CD8-positive, alpha-beta memory T cell (primary cell): ENCODE results near the gene KRTDAP. TPM values are rescaled to one million over a fixed set of nuclear protein-coding genes. Genes with fewer than 3 reads are reported as not detected.

Experiments used
- CTCF ChIA-PET: fragments of 350-600 bp; sonication (Branson Sonifier 250); formaldehyde crosslinking; loops from one replicate; lab custom pipeline; 2021; ENCODE audit warnings: antibody characterized with exemption; lab: Charles Lee
- POLR2A ChIA-PET: fragments of 350-600 bp; sonication (Branson Sonifier 250); formaldehyde crosslinking; loops from one replicate; lab custom pipeline; 2021; ENCODE audit warnings: antibody characterized with exemption; lab: Charles Lee
- DNase-seq, 5 donors: peaks; one replicate each; pipeline versions ENCODE4 v3.0.0 to v3.0.0-alpha.2; 2020 to 2022; ENCODE audit warnings: mixed read lengths in 1 of 5
- H3K27ac ChIP-seq: one replicate; pipeline ENCODE4 v1.7.0; 2013; ENCODE audit warnings: low read depth, mild to moderate bottlenecking, low read length, moderate library complexity
- H3K27me3 ChIP-seq: 2 replicates; pipeline ENCODE4 v1.7.0; 2013; ENCODE audit warnings: low read length, mild to moderate bottlenecking; ENCODE audit not compliant: insufficient read depth, poor library complexity, severe bottlenecking
- H3K36me3 ChIP-seq: 2 replicates; pipeline ENCODE4 v1.7.0; 2013; ENCODE audit warnings: mild to moderate bottlenecking, low read length, moderate library complexity; ENCODE audit not compliant: insufficient read depth
- H3K4me1 ChIP-seq: 2 replicates; pipeline ENCODE4 v1.7.0; 2013; ENCODE audit warnings: mild to moderate bottlenecking, low read length, moderate library complexity; ENCODE audit not compliant: insufficient read depth
- H3K4me3 ChIP-seq: 2 replicates; pipeline ENCODE4 v1.7.0; 2013; ENCODE audit warnings: mild to moderate bottlenecking, low read length
- H3K9me3 ChIP-seq: 2 replicates; pipeline ENCODE4 v1.7.0; 2013; ENCODE audit warnings: mild to moderate bottlenecking, low read length
- H3K27ac Mint-ChIP-seq, 8 donors: one replicate each; pipeline ENCODE4 v1.8.0; 2020 to 2021; ENCODE audit warnings: mixed read lengths in 8 of 8, mild to moderate bottlenecking in 6 of 8, inconsistent platforms in 3 of 8, moderate library complexity in 3 of 8
- H3K27me3 Mint-ChIP-seq, 2 donors: one replicate each; pipeline ENCODE4 v1.8.0; 2020 to 2021; ENCODE audit warnings: mixed read lengths in 2 of 2, mild to moderate bottlenecking in 1 of 2, moderate library complexity in 1 of 2
- H3K36me3 Mint-ChIP-seq, 3 donors: one replicate each; pipeline ENCODE4 v1.8.0; 2020 to 2021; ENCODE audit warnings: mixed read lengths in 3 of 3, inconsistent platforms in 1 of 3, mild to moderate bottlenecking in 1 of 3
- H3K4me1 Mint-ChIP-seq, 3 donors: one replicate each; pipeline ENCODE4 v1.8.0; 2020 to 2021; ENCODE audit warnings: mixed read lengths in 3 of 3, inconsistent platforms in 1 of 3, mild to moderate bottlenecking in 1 of 3
- H3K4me3 Mint-ChIP-seq, 7 donors: one replicate each; pipeline ENCODE4 v1.8.0; 2020 to 2021; ENCODE audit warnings: mixed read lengths in 7 of 7, mild to moderate bottlenecking in 6 of 7, moderate library complexity in 4 of 7, inconsistent platforms in 2 of 7
- H3K9me3 Mint-ChIP-seq, 5 donors: one replicate each; pipeline ENCODE4 v1.8.0; 2020 to 2022; ENCODE audit warnings: mixed read lengths in 5 of 5, mild to moderate bottlenecking in 3 of 5, moderate library complexity in 2 of 5, inconsistent platforms in 1 of 5
- polyA plus RNA-seq: library from polyadenylated mRNA; unstranded; fragments of 300-500 nt; fragmentation: Illumina TruSeq; gene quantifications from one replicate; pipeline ENCODE4 v1.2.3, GENCODE V29; 2021
- total RNA-seq, 2 experiments: library from RNA; stranded (reverse); gene quantifications; one replicate each; pipeline ENCODE4 v1.2.3, GENCODE V29; 2021

Gene KRTDAP
- total and polyA plus RNA-seq, 3 experiments from 2014 or later: not detected

- H3K27me3 ChIP-seq: no peaks in the 10 kb centered on the region
- H3K27ac Mint-ChIP-seq: peak overlapping the region; percentile 39 to 98 (median 90)
- ChIA-PET POLR2A (interaction anchor here (0.5 kb wide), 1 partner anchor 32 kb away, joined by 8 read pairs; no protein-coding TSS in a partner anchor), CTCF (no interaction called here)
- H3K27me3 Mint-ChIP-seq: peaks cover 6 to 9% of the 10 kb centered on the region in 2 donors
- no peak overlapping the region for H3K27ac ChIP-seq
- H3K4me1 ChIP-seq: peaks cover 21% of the 10 kb centered on the region
- DNase-seq: peak; percentile 10 to 68 (median 41)
- H3K36me3 Mint-ChIP-seq: peaks cover 0 to 3% (median 0%) of the 10 kb centered on the region in 3 donors
- H3K36me3 ChIP-seq: no peaks in the 10 kb centered on the region
- H3K4me3 ChIP-seq: no peak overlapping the region
- peaks cover 33 to 50% (median 49%) of the 10 kb centered on the region in 3 donors for H3K4me1 Mint-ChIP-seq
- peak overlapping the region in 6 of 7 donors; percentile 15 to 55 (median 33) for H3K4me3 Mint-ChIP-seq
- H3K9me3 Mint-ChIP-seq: no peaks in the 10 kb centered on the region
- H3K9me3 ChIP-seq: no peaks in the 10 kb centered on the region
Observed at GRCh38 chr19:35445826-35446593, 44.3 kb downstream of the KRTDAP start.

- H3K27me3 ChIP-seq: no peaks in the 10 kb centered on the region
- no peaks in the 10 kb centered on the region for H3K36me3 ChIP-seq
- H3K9me3 Mint-ChIP-seq: no peaks in the 10 kb centered on the region
- no peak for DNase-seq
- H3K4me3 Mint-ChIP-seq: peak overlapping the region in 1 of 7 donors; percentile 44
- no peak overlapping the region for H3K27ac ChIP-seq
- H3K27me3 Mint-ChIP-seq: peaks cover 6 to 9% of the 10 kb centered on the region in 2 donors
- ChIA-PET CTCF (no interaction called here), POLR2A (no interaction called here)
- H3K27ac Mint-ChIP-seq: peak overlapping the region in 3 of 8 donors; percentile 45 to 81 (median 69)
- peaks cover 30 to 41% (median 37%) of the 10 kb centered on the region in 3 donors for H3K4me1 Mint-ChIP-seq
- peaks cover 13% of the 10 kb centered on the region for H3K4me1 ChIP-seq
- H3K4me3 ChIP-seq: no peak overlapping the region
- H3K9me3 ChIP-seq: no peaks in the 10 kb centered on the region
- H3K36me3 Mint-ChIP-seq: peaks cover 0 to 3% (median 0%) of the 10 kb centered on the region in 3 donors
Observed at GRCh38 chr19:35444735-35445134, 45.5 kb downstream of the KRTDAP start.

- POLR2A ChIA-PET: interaction anchor here (1.7 kb wide), 1 partner anchor 21 kb away, joined by 8 read pairs; no protein-coding TSS in a partner anchor
- H3K4me3 ChIP-seq: no peak overlapping the region
- Mint-ChIP-seq H3K27me3 (peaks cover 7% of the 10 kb centered on the region in 2 donors), H3K4me3 (no peak overlapping the region), H3K36me3 (peaks cover 0 to 3% (median 0%) of the 10 kb centered on the region in 3 donors), H3K4me1 (peaks cover 24 to 25% (median 24%) of the 10 kb centered on the region in 3 donors), H3K27ac (no peak overlapping the region), H3K9me3 (no peaks in the 10 kb centered on the region)
- H3K27me3 ChIP-seq: no peaks in the 10 kb centered on the region
- CTCF ChIA-PET: interaction anchor here (1.5 to 1.6 kb wide), 2 partner anchors 53 to 89 kb away, joined by 5 read pairs; no protein-coding TSS in a partner anchor
- no peaks in the 10 kb centered on the region for H3K9me3 ChIP-seq
- no peak for DNase-seq
- H3K4me1 ChIP-seq: peaks cover 15% of the 10 kb centered on the region
- no peak overlapping the region for H3K27ac ChIP-seq
- H3K36me3 ChIP-seq: no peaks in the 10 kb centered on the region
Observed at GRCh38 chr19:35442091-35442490, 48.2 kb downstream of the KRTDAP start.

GRCh38 chr19:35439921-35440320 is 50.3 kb downstream of the KRTDAP start:
- Mint-ChIP-seq H3K4me1 (peaks cover 19 to 22% (median 21%) of the 10 kb centered on the region in 3 donors), H3K27me3 (peaks cover 11 to 21% of the 10 kb centered on the region in 2 donors), H3K27ac (peak overlapping the region in 1 of 8 donors; percentile 95), H3K36me3 (peaks cover 0 to 2% (median 0%) of the 10 kb centered on the region in 3 donors), H3K9me3 (no peaks in the 10 kb centered on the region), H3K4me3 (no peak overlapping the region)
- H3K4me1 ChIP-seq: peaks cover 15% of the 10 kb centered on the region
- POLR2A ChIA-PET: no interaction called here
- H3K27me3 ChIP-seq: no peaks in the 10 kb centered on the region
- no peaks in the 10 kb centered on the region for H3K9me3 ChIP-seq
- H3K4me3 ChIP-seq: no peak overlapping the region
- no peak for DNase-seq
- no peak overlapping the region for H3K27ac ChIP-seq
- CTCF ChIA-PET: no interaction called here
- H3K36me3 ChIP-seq: no peaks in the 10 kb centered on the region

- no peaks in the 10 kb centered on the region for H3K36me3 ChIP-seq
- H3K4me1 ChIP-seq: peaks cover 15% of the 10 kb centered on the region
- POLR2A ChIA-PET: interaction anchor here (0.6 kb wide), 1 partner anchor 43 kb away, joined by 3 read pairs; no protein-coding TSS in a partner anchor
- DNase-seq: no peak
- Mint-ChIP-seq H3K4me1 (peaks cover 17 to 18% (median 18%) of the 10 kb centered on the region in 3 donors), H3K9me3 (no peaks in the 10 kb centered on the region), H3K4me3 (no peak overlapping the region), H3K27ac (no peak overlapping the region), H3K36me3 (peaks cover 0 to 2% (median 0%) of the 10 kb centered on the region in 3 donors), H3K27me3 (peaks cover 11 to 21% of the 10 kb centered on the region in 2 donors)
- CTCF ChIA-PET: no interaction called here
- H3K27ac ChIP-seq: no peak overlapping the region
- H3K4me3 ChIP-seq: no peak overlapping the region
- no peaks in the 10 kb centered on the region for H3K9me3 ChIP-seq
- H3K27me3 ChIP-seq: no peaks in the 10 kb centered on the region
Observed at GRCh38 chr19:35438527-35438926, 51.7 kb downstream of the KRTDAP start.

GRCh38 chr19:35438096-35438495 is 52.2 kb downstream of the KRTDAP start:
- Histone ChIP-seq H3K4me3 (no peak overlapping the region), H3K4me1 (peaks cover 15% of the 10 kb centered on the region), H3K36me3 (no peaks in the 10 kb centered on the region), H3K27me3 (no peaks in the 10 kb centered on the region), H3K27ac (no peak overlapping the region), H3K9me3 (no peaks in the 10 kb centered on the region)
- Mint-ChIP-seq H3K27ac (no peak overlapping the region), H3K27me3 (peaks cover 11 to 21% of the 10 kb centered on the region in 2 donors), H3K9me3 (no peaks in the 10 kb centered on the region), H3K4me1 (peaks cover 17 to 18% (median 18%) of the 10 kb centered on the region in 3 donors), H3K36me3 (peaks cover 0 to 2% (median 0%) of the 10 kb centered on the region in 3 donors), H3K4me3 (no peak overlapping the region)
- ChIA-PET CTCF (no interaction called here), POLR2A (interaction anchor here (0.6 kb wide), 1 partner anchor 43 kb away, joined by 3 read pairs; no protein-coding TSS in a partner anchor)
- no peak for DNase-seq

- Mint-ChIP-seq H3K27ac (peak overlapping the region in 1 of 8 donors; percentile 32), H3K27me3 (peaks cover 10 to 21% of the 10 kb centered on the region in 2 donors), H3K36me3 (peaks cover 0 to 3% (median 2%) of the 10 kb centered on the region in 3 donors), H3K4me1 (peaks cover 17 to 18% (median 18%) of the 10 kb centered on the region in 3 donors), H3K4me3 (no peak overlapping the region), H3K9me3 (peaks cover 0 to 2% (median 0%) of the 10 kb centered on the region in 5 donors)
- Histone ChIP-seq H3K9me3 (no peaks in the 10 kb centered on the region), H3K4me1 (peaks cover 15% of the 10 kb centered on the region), H3K27me3 (no peaks in the 10 kb centered on the region), H3K27ac (no peak overlapping the region), H3K4me3 (no peak overlapping the region), H3K36me3 (no peaks in the 10 kb centered on the region)
- ChIA-PET POLR2A (no interaction called here), CTCF (no interaction called here)
- DNase-seq: no peak
Observed at GRCh38 chr19:35437406-35437951, 52.8 kb downstream of the KRTDAP start.
